ENCODE measurements around the gene ZSCAN18.

The ZSCAN18 gene

GRCh38 chr19:58086825-58087710 lies 11.0 kb downstream of the ZSCAN18 start:
- no peak for DNase-seq (ENCODE audit: low read depth)

- DNase-seq (ENCODE audit: low read depth): no peak
Observed at GRCh38 chr19:58085348-58085875, 12.6 kb downstream of the ZSCAN18 start.

GRCh38 chr19:58084596-58085347 lies 13.3 kb downstream of the ZSCAN18 start:
- DNase-seq (ENCODE audit: low read depth): no peak

- DNase-seq (ENCODE audit: low read depth): no peak
Observed at GRCh38 chr19:58083021-58083420, 15.0 kb downstream of the ZSCAN18 start.

- no peak for DNase-seq (ENCODE audit: low read depth)
Observed at GRCh38 chr19:58079792-58080191, 18.2 kb downstream of the ZSCAN18 start.

- DNase-seq (ENCODE audit: low read depth): peak; percentile 4
Observed at GRCh38 chr19:58067240-58067912, 30.7 kb downstream of the ZSCAN18 start.

- no peak for DNase-seq (ENCODE audit: low read depth)
Observed at GRCh38 chr19:58063712-58064111, 34.3 kb downstream of the ZSCAN18 start.

GRCh38 chr19:58060231-58060630 lies 37.8 kb downstream of the ZSCAN18 start:
- no peak for DNase-seq (ENCODE audit: low read depth)

GRCh38 chr19:58059671-58060078 lies 38.4 kb downstream of the ZSCAN18 start:
- no peak for DNase-seq (ENCODE audit: low read depth)

- peak; percentile 67 for DNase-seq (ENCODE audit: low read depth)
Observed at GRCh38 chr19:58059003-58059670, 38.9 kb downstream of the ZSCAN18 start, which contains the start of gene ZNF135. Gene ZNF135 (plus strand): TSS chr19:58059282. CDS start chr19:58060003, 721 bp downstream.

- no peak for DNase-seq (ENCODE audit: low read depth)
Observed at GRCh38 chr19:58058467-58058866, 39.6 kb downstream of the ZSCAN18 start.

- no peak for DNase-seq (ENCODE audit: low read depth)
Observed at GRCh38 chr19:58056861-58057260, 41.2 kb downstream of the ZSCAN18 start.

GRCh38 chr19:58056261-58056660 lies 41.8 kb downstream of the ZSCAN18 start:
- no peak for DNase-seq (ENCODE audit: low read depth)

GRCh38 chr19:58054901-58055874 lies 42.8 kb downstream of the ZSCAN18 start:
- DNase-seq (ENCODE audit: low read depth): no peak

- no peak for DNase-seq (ENCODE audit: low read depth)
Observed at GRCh38 chr19:58053480-58054156, 44.4 kb downstream of the ZSCAN18 start.

- no peak for DNase-seq (ENCODE audit: low read depth)
Observed at GRCh38 chr19:58052256-58052655, 45.8 kb downstream of the ZSCAN18 start.

- no peak for DNase-seq (ENCODE audit: low read depth)
Observed at GRCh38 chr19:58047672-58048071, 50.4 kb downstream of the ZSCAN18 start.

- no peak for DNase-seq (ENCODE audit: low read depth)
Observed at GRCh38 chr19:58046856-58047255, 51.2 kb downstream of the ZSCAN18 start.

GRCh38 chr19:58045411-58046050 lies 52.5 kb downstream of the ZSCAN18 start:
- DNase-seq (ENCODE audit: low read depth): no peak

Measured in amniotic epithelial cell (primary cell).